ENCODE data around the gene ALG3.

DNA sequence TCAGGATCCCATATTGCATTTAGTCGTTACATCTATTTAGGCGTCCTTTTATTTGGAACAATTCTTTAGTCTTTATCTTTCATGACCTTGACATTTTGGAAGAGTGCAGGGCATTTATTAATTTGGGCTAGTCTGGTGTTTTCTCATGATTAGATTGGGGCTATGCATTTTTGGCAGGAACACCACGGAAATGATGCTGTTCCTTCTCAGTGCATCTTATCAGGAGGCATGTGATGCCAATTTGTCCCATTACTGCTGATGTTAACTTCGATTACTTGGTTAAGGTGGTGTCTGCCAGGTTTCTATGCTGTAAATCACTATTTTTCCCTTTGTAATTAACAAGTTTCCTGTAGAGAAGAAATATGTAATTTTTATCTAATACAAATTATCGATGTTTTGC lies 37.5 kb downstream of the ALG3 start:
- TF ChIP-seq GATA2 (IDR thresholded peaks at IDR 0.05; ENCODE audit: low read depth, low read length) (peak; percentile 99), GATA3 (IDR thresholded peaks at IDR 0.05; ENCODE audit: low read depth, low read length) (peak; percentile 100)
